Thyroid gland (tissue), 4 donors: ENCODE results near the gene LYRM9.

Source experiments
- CTCF ChIP-seq, 6 experiments: fragments of 200-600 bp in 3 of 6; fragments of 450-650 bp in 3 of 6; sonication (generic) in 3 of 6; IDR thresholded peaks; one replicate each; pipeline ENCODE4 v1.5.1; 2016 to 2019; ENCODE audit warnings: antibody characterized with exemption in 6 of 6, mild to moderate bottlenecking in 2 of 6, inconsistent platforms in 1 of 6, moderate library complexity in 1 of 6
- POLR2A ChIP-seq, 2 donors: fragments of 450-650 bp; IDR thresholded peaks; one replicate each; pipeline ENCODE4 v1.6.1; 2017; ENCODE audit warnings: antibody characterized with exemption in 2 of 2, mild to moderate bottlenecking in 2 of 2, moderate library complexity in 1 of 2

DNA sequence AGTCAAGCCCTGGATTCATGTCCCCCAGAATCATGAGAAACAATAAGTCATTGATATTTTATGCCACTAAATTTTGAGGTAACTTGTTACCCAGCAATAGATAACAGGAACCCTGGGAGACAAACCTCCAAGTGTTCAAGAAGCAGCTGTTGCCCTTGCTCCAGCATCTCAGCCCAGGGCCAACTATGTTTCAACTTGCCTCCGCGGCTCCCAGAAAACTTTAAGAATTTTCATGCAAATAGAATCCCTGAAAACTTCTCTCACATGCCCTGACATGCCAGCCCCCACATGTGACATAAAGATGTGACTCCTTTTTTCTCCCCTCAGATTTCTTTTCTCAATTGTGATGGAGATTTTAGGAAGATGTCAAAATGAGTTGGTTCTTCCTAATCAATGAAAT lies 22.8 kb downstream of the LYRM9 start:
- TF ChIP-seq CTCF (IDR thresholded peaks at IDR 0.05) (no peak), POLR2A (IDR thresholded peaks at IDR 0.05) (no peak)
